COLO668 (cell line): ENCODE data around the gene PATJ.
A peak's percentile ranks its signal among the peaks of the same experiment; 100 is the strongest.
"Not testable (repeated sequence)": the region's sequence is repeated elsewhere in the genome, so short reads cannot be mapped to it uniquely, and the experiment has no call there.

Source experiments
- DNase-seq: peaks from one replicate; lab custom pipeline; 2025; ENCODE audit not compliant: unreplicated experiment; lab: John Stamatoyannopoulos, UW

PATJ gene

GRCh38 chr1:61741711-61742619 is at the start of gene PATJ:
PATJ (plus strand) TSS chr1:61742480; CDS start chr1:61762893, 20,413 bp downstream.
- DNase-seq, result peak; percentile 99

- DNase-seq, result no peak
These were observed 42.1 kb upstream of the PATJ start for GRCh38 chr1:61699911-61700851.

GRCh38 chr1:61708953-61709907 is 33.0 kb upstream of the PATJ start:
- no peak for DNase-seq

GRCh38 chr1:61709908-61710289 is 32.4 kb upstream of the PATJ start:
- no peak for DNase-seq

- DNase-seq, result not testable (repeated sequence)
These were observed 31.0 kb upstream of the PATJ start for GRCh38 chr1:61711257-61711656.

GRCh38 chr1:61711969-61712368 is 30.3 kb upstream of the PATJ start:
- DNase-seq, result no peak

- not testable (repeated sequence) for DNase-seq
These were observed 23.1 kb upstream of the PATJ start for GRCh38 chr1:61718996-61719663.

- no peak for DNase-seq
These were observed 17.8 kb upstream of the PATJ start for GRCh38 chr1:61724506-61724812.

- DNase-seq, result peak; percentile 98
These were observed 17.2 kb upstream of the PATJ start, which contains the start of gene TM2D1 for GRCh38 chr1:61724813-61725694. TM2D1 (minus strand) TSS chr1:61725141; CDS start chr1:61725120, 21 bp downstream.

GRCh38 chr1:61727544-61727943 is 14.7 kb upstream of the PATJ start:
- DNase-seq, result no peak

GRCh38 chr1:61730679-61731078 is 11.6 kb upstream of the PATJ start:
- DNase-seq, result not testable (repeated sequence)

GRCh38 chr1:61732726-61733125 is 9.6 kb upstream of the PATJ start:
- DNase-seq, result no peak

GRCh38 chr1:61740751-61741700 is 1.3 kb upstream of the PATJ start:
- no peak for DNase-seq

GRCh38 chr1:61742620-61743430 is 545 bp downstream of the PATJ start:
- peak; percentile 96 for DNase-seq

GRCh38 chr1:61743431-61743705 is 1.1 kb downstream of the PATJ start:
- DNase-seq, result no peak

GRCh38 chr1:61743716-61744580 is 1.7 kb downstream of the PATJ start:
- DNase-seq, result no peak
